Endothelial cell (in vitro differentiated cells): ENCODE measurements around the gene RPUSD1. TPM values are rescaled to one million over a fixed set of nuclear protein-coding genes. Genes with fewer than 3 reads are reported as not detected.
A peak's percentile ranks its signal among the peaks of the same experiment; 100 is the strongest.

Experiments
- DNase-seq: peaks from one replicate; pipeline ENCODE4 v3.0.0; 2021; ENCODE audit warnings: low spot score
- H3K27ac Mint-ChIP-seq: one replicate; pipeline ENCODE4 v1.8.0; 2021; ENCODE audit warnings: mixed read lengths, inconsistent platforms; ENCODE audit not compliant: unreplicated experiment
- H3K27me3 Mint-ChIP-seq: one replicate; pipeline ENCODE4 v1.8.0; 2021; ENCODE audit warnings: mild to moderate bottlenecking, moderate library complexity, mixed read lengths, inconsistent platforms; ENCODE audit not compliant: unreplicated experiment
- H3K36me3 Mint-ChIP-seq: one replicate; pipeline ENCODE4 v1.8.0; 2021; ENCODE audit warnings: mild to moderate bottlenecking, low read depth, mixed read lengths, inconsistent platforms; ENCODE audit not compliant: unreplicated experiment
- H3K4me1 Mint-ChIP-seq: one replicate; pipeline ENCODE4 v1.8.0; 2021; ENCODE audit warnings: mild to moderate bottlenecking, mixed read lengths, inconsistent platforms; ENCODE audit not compliant: unreplicated experiment
- H3K4me3 Mint-ChIP-seq: one replicate; pipeline ENCODE4 v1.8.0; 2021; ENCODE audit warnings: mild to moderate bottlenecking, mixed read lengths, inconsistent platforms; ENCODE audit not compliant: unreplicated experiment
- H3K9me3 Mint-ChIP-seq: one replicate; pipeline ENCODE4 v1.8.0; 2021; ENCODE audit warnings: mixed read lengths, inconsistent platforms; ENCODE audit not compliant: unreplicated experiment
- CTCF ChIP-seq: fragments of 200-600 bp; sonication (generic); IDR thresholded peaks from one replicate; pipeline ENCODE4 v1.5.0; 2021; ENCODE audit warnings: antibody characterized with exemption; ENCODE audit not compliant: unreplicated experiment
- microRNA-seq: library from miRNA; unstranded; fragments of <30 nt; microRNA quantifications from one replicate; pipeline ENCODE4, GENCODE V29; 2020; ENCODE audit not compliant: unreplicated experiment
- total RNA-seq: library from RNA; stranded (reverse); fragmentation: NEBNext Ultra II Directional; extraction: Animal tissue kit (Norgen Biotek cat#: 25700); gene quantifications from one replicate; pipeline ENCODE4 v1.2.1, GENCODE V29; 2021; ENCODE audit not compliant: unreplicated experiment

Gene RPUSD1
- total RNA-seq, 1 donor from 2014 or later: 27.6 TPM

- DNase-seq: no peak
- H3K27ac Mint-ChIP-seq: no peak overlapping the region
- no peaks in the 10 kb centered on the region for H3K9me3 Mint-ChIP-seq
- H3K4me3 Mint-ChIP-seq: no peak overlapping the region
- peaks cover 23% of the 10 kb centered on the region for H3K4me1 Mint-ChIP-seq
- peaks cover 19% of the 10 kb centered on the region for H3K36me3 Mint-ChIP-seq
- no peak for TF ChIP-seq CTCF
- peaks cover 8% of the 10 kb centered on the region for H3K27me3 Mint-ChIP-seq
Observed at GRCh38 chr16:735982-736453, 52.2 kb downstream of the RPUSD1 start.

DNA sequence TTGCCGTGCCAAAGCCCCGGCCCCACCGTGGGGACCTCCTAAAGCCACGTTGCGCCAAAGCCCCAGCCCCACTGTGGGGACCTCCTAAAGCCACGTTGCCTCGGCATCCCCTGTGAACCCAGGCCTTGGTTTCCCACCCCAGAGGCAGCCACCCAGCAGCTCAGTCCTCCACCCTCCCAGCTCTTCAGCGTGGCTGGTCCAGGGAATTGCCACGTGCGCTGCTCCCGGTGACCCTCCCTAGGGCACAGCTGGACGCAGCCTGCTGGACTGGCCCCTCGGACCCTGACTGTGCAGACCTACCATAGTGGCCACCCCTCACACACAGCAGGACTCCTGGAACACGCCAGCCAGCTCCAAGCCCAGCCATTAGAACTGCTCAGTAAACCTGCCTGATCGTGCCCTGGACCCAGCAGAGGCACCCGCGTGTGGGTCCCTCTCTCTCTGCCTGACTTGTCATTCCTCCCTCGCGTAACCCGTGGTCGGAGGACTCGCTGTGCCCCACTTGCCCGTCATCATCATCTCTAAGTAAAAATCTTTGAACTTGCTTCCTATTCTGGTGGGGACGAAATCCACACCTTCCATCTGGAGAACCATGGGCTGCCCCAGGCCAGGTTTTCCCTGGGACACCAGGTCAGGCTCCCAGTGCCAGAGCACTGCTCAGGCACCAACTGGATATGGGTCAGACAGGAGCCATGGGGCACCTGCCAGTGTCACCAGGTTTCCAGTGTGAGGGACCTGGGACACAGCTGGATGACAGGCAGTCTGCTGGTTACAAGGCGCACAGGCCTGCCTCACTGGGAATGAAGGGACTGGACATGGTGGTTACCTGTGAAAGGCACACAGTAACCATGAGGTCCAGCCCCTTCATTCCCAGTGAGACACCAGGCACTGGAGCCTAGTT is 53.0 kb downstream of the RPUSD1 start:
- TF ChIP-seq CTCF: no peak
- Mint-ChIP-seq H3K36me3 (peaks cover 19% of the 10 kb centered on the region), H3K27me3 (peaks cover 8% of the 10 kb centered on the region), H3K4me1 (peaks cover 23% of the 10 kb centered on the region), H3K27ac (peak overlapping the region; percentile 73), H3K4me3 (peak overlapping the region; percentile 72), H3K9me3 (no peaks in the 10 kb centered on the region)
- no peak for DNase-seq

Small RNAs within 50 kb of the gene (microRNA-seq; reads per million reads assigned to microRNA genes)
- gene MIR662: not detected

Other genes starting within 250 kb of the RPUSD1 start
- not detected for gene PRR35, start 228.0 kb downstream of the RPUSD1 start, total RNA-seq
- gene NHLRC4, start 221.4 kb downstream of the RPUSD1 start, total RNA-seq: 0.69 TPM
- gene PIGQ, start 218.4 kb downstream of the RPUSD1 start, total RNA-seq: 38.4 TPM
- 18.5 TPM for gene RAB40C, start 198.3 kb downstream of the RPUSD1 start, total RNA-seq
- gene WFIKKN1, start 157.4 kb downstream of the RPUSD1 start, total RNA-seq: 0.44 TPM
- gene METTL26, start 152.1 kb downstream of the RPUSD1 start, total RNA-seq: 48.5 TPM
- 2.9 TPM for gene MCRIP2, start 146.6 kb downstream of the RPUSD1 start, total RNA-seq
- 25.2 TPM for gene WDR90, start 139.0 kb downstream of the RPUSD1 start, total RNA-seq
- gene RHOT2, start 120.2 kb downstream of the RPUSD1 start, total RNA-seq: 121 TPM
- gene RHBDL1, start 112.7 kb downstream of the RPUSD1 start, total RNA-seq: 1.6 TPM
- 93.7 TPM for gene STUB1, start 108.0 kb downstream of the RPUSD1 start, total RNA-seq
- 31.6 TPM for gene JMJD8, start 104.0 kb downstream of the RPUSD1 start, total RNA-seq
- gene WDR24, start 98.0 kb downstream of the RPUSD1 start, total RNA-seq: 16.1 TPM
- not detected for gene FBXL16, start 82.6 kb downstream of the RPUSD1 start, total RNA-seq
- 11.2 TPM for gene METRN, start 73.3 kb downstream of the RPUSD1 start, total RNA-seq
- 11.1 TPM for gene ANTKMT, start 67.2 kb downstream of the RPUSD1 start, total RNA-seq
- 0.85 TPM for gene CCDC78, start 61.9 kb downstream of the RPUSD1 start, total RNA-seq
- gene HAGHL, start 61.3 kb downstream of the RPUSD1 start, total RNA-seq: 1.5 TPM
- 51.0 TPM for gene CIAO3, start 47.4 kb downstream of the RPUSD1 start, total RNA-seq
- 0.44 TPM for gene MSLN, start 27.6 kb downstream of the RPUSD1 start, total RNA-seq
- 56.8 TPM for gene CHTF18, start 239 bp upstream of the RPUSD1 start, total RNA-seq
- gene GNG13, start 12.4 kb upstream of the RPUSD1 start, total RNA-seq: not detected
- 21.7 TPM for gene LMF1, start 182.6 kb upstream of the RPUSD1 start, total RNA-seq
- 4.3 TPM for gene SOX8, start 193.4 kb upstream of the RPUSD1 start, total RNA-seq